ENCODE results near the gene ABCG1.
"Not testable (repeated sequence)": the region's sequence is repeated elsewhere in the genome, so short reads cannot be mapped to it uniquely, and the experiment has no call there.

ABCG1 gene

GRCh38 chr21:42287193-42288083, 68.5 kb downstream of the ABCG1 start:
- in situ Hi-C loops (cut with MboI; ENCODE audit: low sequenced_read_pairs) = no loop called here

- in situ Hi-C loops (cut with MboI; ENCODE audit: low sequenced_read_pairs) = no loop called here
Observed at GRCh38 chr21:42288962-42289361, 70.0 kb downstream of the ABCG1 start.

- in situ Hi-C loops (cut with MboI; ENCODE audit: low sequenced_read_pairs) = no loop called here
Observed at GRCh38 chr21:42289926-42290325, 71.0 kb downstream of the ABCG1 start.

- in situ Hi-C loops (cut with MboI; ENCODE audit: low sequenced_read_pairs) = no loop called here
Observed at GRCh38 chr21:42290505-42290904, 71.6 kb downstream of the ABCG1 start.

- in situ Hi-C loops (cut with MboI; ENCODE audit: low sequenced_read_pairs) = no loop called here
Observed at GRCh38 chr21:42291003-42291750, 72.2 kb downstream of the ABCG1 start.

GRCh38 chr21:42291751-42292562, 73.0 kb downstream of the ABCG1 start:
- in situ Hi-C loops (cut with MboI; ENCODE audit: low sequenced_read_pairs) = no loop called here

GRCh38 chr21:42292563-42293142, 73.7 kb downstream of the ABCG1 start:
- in situ Hi-C loops (cut with MboI; ENCODE audit: low sequenced_read_pairs) = not testable (repeated sequence)

GRCh38 chr21:42293649-42294272, 74.8 kb downstream of the ABCG1 start:
- in situ Hi-C loops (cut with MboI; ENCODE audit: low sequenced_read_pairs) = no loop called here

GRCh38 chr21:42294273-42294880, 75.4 kb downstream of the ABCG1 start:
- in situ Hi-C loops (cut with MboI; ENCODE audit: low sequenced_read_pairs) = no loop called here

GRCh38 chr21:42295845-42296244, 76.9 kb downstream of the ABCG1 start:
- in situ Hi-C loops (cut with MboI; ENCODE audit: low sequenced_read_pairs) = no loop called here

GRCh38 chr21:42296501-42296900, 77.6 kb downstream of the ABCG1 start:
- in situ Hi-C loops (cut with MboI; ENCODE audit: low sequenced_read_pairs) = no loop called here

- in situ Hi-C loops (cut with MboI; ENCODE audit: low sequenced_read_pairs) = no loop called here
Observed at GRCh38 chr21:42297377-42297776, 78.4 kb downstream of the ABCG1 start.

GRCh38 chr21:42298237-42298636, 79.3 kb downstream of the ABCG1 start:
- in situ Hi-C loops (cut with MboI; ENCODE audit: low sequenced_read_pairs) = no loop called here

GRCh38 chr21:42298657-42299056, 79.7 kb downstream of the ABCG1 start:
- in situ Hi-C loops (cut with MboI; ENCODE audit: low sequenced_read_pairs) = no loop called here

- in situ Hi-C loops (cut with MboI; ENCODE audit: low sequenced_read_pairs) = no loop called here
Observed at GRCh38 chr21:42299324-42300044, 80.5 kb downstream of the ABCG1 start.

- in situ Hi-C loops (cut with MboI; ENCODE audit: low sequenced_read_pairs) = no loop called here
Observed at GRCh38 chr21:42300045-42300583, 81.2 kb downstream of the ABCG1 start.

- in situ Hi-C loops (cut with MboI; ENCODE audit: low sequenced_read_pairs) = no loop called here
Observed at GRCh38 chr21:42300956-42301355, 82.0 kb downstream of the ABCG1 start.

- in situ Hi-C loops (cut with MboI; ENCODE audit: low sequenced_read_pairs) = no loop called here
Observed at GRCh38 chr21:42301371-42302075, 82.6 kb downstream of the ABCG1 start.

Data from HL-60/S4 (cell line).